Stomach (tissue), 4 donors: ENCODE data around the gene ARHGAP21.
A peak's percentile ranks its signal among the peaks of the same experiment; 100 is the strongest.

Experiments
- EP300 ChIP-seq: sonication (generic); formaldehyde crosslinking; IDR thresholded peaks from one replicate; pipeline ENCODE4 v1.6.1; 2017; ENCODE audit warnings: antibody characterized with exemption
- POLR2A ChIP-seq, 4 donors: fragments of 450-650 bp; IDR thresholded peaks; one replicate each; pipeline ENCODE4 v1.6.1; 2016; ENCODE audit warnings: antibody characterized with exemption in 4 of 4, control low read depth in 2 of 4, mild to moderate bottlenecking in 1 of 4, moderate library complexity in 1 of 4
- POLR2AphosphoS5 ChIP-seq, 3 donors: sonication (generic); formaldehyde crosslinking; IDR thresholded peaks; one replicate each; pipeline ENCODE4 v1.6.1; 2016; ENCODE audit warnings: antibody characterized with exemption in 3 of 3
- TF ChIP-seq, protein P1 (sequence below), 7 experiments: fragments of 450-650 bp in 4 of 7; fragments of 200-600 bp in 3 of 7; sonication (generic) in 3 of 7; IDR thresholded peaks; one replicate each; pipeline ENCODE4 v1.5.1; 2016 to 2019; ENCODE audit warnings: antibody characterized with exemption in 7 of 7, control low read depth in 2 of 7, mild to moderate bottlenecking in 1 of 7

- TF ChIP-seq POLR2AphosphoS5 (IDR thresholded peaks at IDR 0.05) (peak in 2 of 3 donors; percentile 30 to 60), POLR2A (IDR thresholded peaks at IDR 0.05) (no peak), EP300 (no peak)
- TF ChIP-seq, protein P1, sequence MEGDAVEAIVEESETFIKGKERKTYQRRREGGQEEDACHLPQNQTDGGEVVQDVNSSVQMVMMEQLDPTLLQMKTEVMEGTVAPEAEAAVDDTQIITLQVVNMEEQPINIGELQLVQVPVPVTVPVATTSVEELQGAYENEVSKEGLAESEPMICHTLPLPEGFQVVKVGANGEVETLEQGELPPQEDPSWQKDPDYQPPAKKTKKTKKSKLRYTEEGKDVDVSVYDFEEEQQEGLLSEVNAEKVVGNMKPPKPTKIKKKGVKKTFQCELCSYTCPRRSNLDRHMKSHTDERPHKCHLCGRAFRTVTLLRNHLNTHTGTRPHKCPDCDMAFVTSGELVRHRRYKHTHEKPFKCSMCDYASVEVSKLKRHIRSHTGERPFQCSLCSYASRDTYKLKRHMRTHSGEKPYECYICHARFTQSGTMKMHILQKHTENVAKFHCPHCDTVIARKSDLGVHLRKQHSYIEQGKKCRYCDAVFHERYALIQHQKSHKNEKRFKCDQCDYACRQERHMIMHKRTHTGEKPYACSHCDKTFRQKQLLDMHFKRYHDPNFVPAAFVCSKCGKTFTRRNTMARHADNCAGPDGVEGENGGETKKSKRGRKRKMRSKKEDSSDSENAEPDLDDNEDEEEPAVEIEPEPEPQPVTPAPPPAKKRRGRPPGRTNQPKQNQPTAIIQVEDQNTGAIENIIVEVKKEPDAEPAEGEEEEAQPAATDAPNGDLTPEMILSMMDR (IDR thresholded peaks at IDR 0.05), result no peak
These were observed at the start of gene ARHGAP21 for GRCh38 chr10:24723788-24724380.
